ENCODE measurements around the gene TNIK.

GRCh38 chr3:171056528-171056927 lies 403.7 kb downstream of the TNIK start:
- no peak for TF ChIP-seq CTCF (IDR thresholded peaks at IDR 0.05)
- TF ChIP-seq POLR2A (IDR thresholded peaks at IDR 0.05): no peak
- no peak for TF ChIP-seq POLR2AphosphoS5 (IDR thresholded peaks at IDR 0.05)

Measured in upper lobe of left lung (tissue), 4 donors.